Embryonic facial prominence (tissue), 1 donor: ENCODE measurements around the gene ARHGAP35.
"Not testable (repeated sequence)": the region's sequence is repeated elsewhere in the genome, so short reads cannot be mapped to it uniquely, and the experiment has no call there.

Source experiments
- DNase-seq: peaks from one replicate; pipeline ENCODE4 v3.0.0-alpha.2; 2016; ENCODE audit errors: extremely low spot score

The ARHGAP35 gene

GRCh38 chr19:46844067-46844489 is 16.7 kb upstream of the ARHGAP35 start:
- no peak for DNase-seq

- no peak for DNase-seq
These were observed 14.8 kb upstream of the ARHGAP35 start for GRCh38 chr19:46845959-46846459.

- no peak for DNase-seq
These were observed 13.3 kb upstream of the ARHGAP35 start for GRCh38 chr19:46847528-46847927.

GRCh38 chr19:46848389-46848788 is 12.4 kb upstream of the ARHGAP35 start:
- no peak for DNase-seq

- DNase-seq = no peak
These were observed 11.2 kb upstream of the ARHGAP35 start for GRCh38 chr19:46849610-46850009.

- DNase-seq = peak; percentile 98
These were observed 10.3 kb upstream of the ARHGAP35 start, which contains the start of gene AP2S1 for GRCh38 chr19:46850228-46851203. Gene AP2S1, minus strand, starts transcription at chr19:46850846. Its CDS starts 80 bp downstream, at chr19:46850766.

GRCh38 chr19:46852830-46853229 is 8.0 kb upstream of the ARHGAP35 start:
- no peak for DNase-seq

- not testable (repeated sequence) for DNase-seq
These were observed 6.1 kb upstream of the ARHGAP35 start for GRCh38 chr19:46854698-46855097.

- peak; percentile 89 for DNase-seq
These were observed 4.5 kb upstream of the ARHGAP35 start for GRCh38 chr19:46856062-46857022.

- no peak for DNase-seq
These were observed 1.1 kb upstream of the ARHGAP35 start for GRCh38 chr19:46859637-46860124.

GRCh38 chr19:46860125-46860845 is 512 bp upstream of the ARHGAP35 start:
- DNase-seq = peak; percentile 98

- no peak for DNase-seq
These were observed 1.1 kb downstream of the ARHGAP35 start for GRCh38 chr19:46861691-46862502.

GRCh38 chr19:46862503-46862834 is 1.7 kb downstream of the ARHGAP35 start:
- no peak for DNase-seq

GRCh38 chr19:46862974-46863632 is 2.3 kb downstream of the ARHGAP35 start:
- no peak for DNase-seq

- no peak for DNase-seq
These were observed 3.2 kb downstream of the ARHGAP35 start for GRCh38 chr19:46863818-46864629.

- no peak for DNase-seq
These were observed 5.8 kb downstream of the ARHGAP35 start for GRCh38 chr19:46866407-46867136.

- DNase-seq = no peak
These were observed 6.4 kb downstream of the ARHGAP35 start for GRCh38 chr19:46867170-46867569.
